Measurements from ENCODE around the gene CDC42BPB. TPM values are rescaled to one million over a fixed set of nuclear protein-coding genes. Genes with fewer than 3 reads are reported as not detected.

The CDC42BPB gene
- total RNA-seq, 2 experiments from 2014 or later, result 6.4 to 7.4 TPM

GRCh38 chr14:102923925-102924486 is 133.3 kb downstream of the CDC42BPB start:
- peaks cover 27% of the 10 kb centered on the region for H3K27me3 Mint-ChIP-seq
- ChIA-PET CTCF (interaction anchor here (1.1 to 1.2 kb wide), 2 partner anchors 8 to 229 kb away, joined by 4 read pairs; no protein-coding TSS in a partner anchor), POLR2A (no interaction called here)
- no peak overlapping the region for H3K4me3 Mint-ChIP-seq
- peaks cover 18% of the 10 kb centered on the region for H3K4me1 Mint-ChIP-seq (ENCODE audit: low read depth)
- no peak for DNase-seq
- no peaks in the 10 kb centered on the region for H3K9me3 Mint-ChIP-seq
- H3K36me3 Mint-ChIP-seq, result no peaks in the 10 kb centered on the region
- H3K27ac Mint-ChIP-seq, result no peak overlapping the region
- intact Hi-C loops (cut with micrococcal nuclease), result no loop called here

GRCh38 chr14:102923201-102923924 is 134.0 kb downstream of the CDC42BPB start:
- no peak for DNase-seq
- H3K27ac Mint-ChIP-seq, result no peak overlapping the region
- H3K36me3 Mint-ChIP-seq, result no peaks in the 10 kb centered on the region
- ChIA-PET CTCF (no interaction called here), POLR2A (no interaction called here)
- H3K9me3 Mint-ChIP-seq, result no peaks in the 10 kb centered on the region
- peaks cover 14% of the 10 kb centered on the region for H3K4me1 Mint-ChIP-seq (ENCODE audit: low read depth)
- intact Hi-C loops (cut with micrococcal nuclease), result no loop called here
- peak overlapping the region; percentile 46 for H3K4me3 Mint-ChIP-seq
- peaks cover 24% of the 10 kb centered on the region for H3K27me3 Mint-ChIP-seq

DNA sequence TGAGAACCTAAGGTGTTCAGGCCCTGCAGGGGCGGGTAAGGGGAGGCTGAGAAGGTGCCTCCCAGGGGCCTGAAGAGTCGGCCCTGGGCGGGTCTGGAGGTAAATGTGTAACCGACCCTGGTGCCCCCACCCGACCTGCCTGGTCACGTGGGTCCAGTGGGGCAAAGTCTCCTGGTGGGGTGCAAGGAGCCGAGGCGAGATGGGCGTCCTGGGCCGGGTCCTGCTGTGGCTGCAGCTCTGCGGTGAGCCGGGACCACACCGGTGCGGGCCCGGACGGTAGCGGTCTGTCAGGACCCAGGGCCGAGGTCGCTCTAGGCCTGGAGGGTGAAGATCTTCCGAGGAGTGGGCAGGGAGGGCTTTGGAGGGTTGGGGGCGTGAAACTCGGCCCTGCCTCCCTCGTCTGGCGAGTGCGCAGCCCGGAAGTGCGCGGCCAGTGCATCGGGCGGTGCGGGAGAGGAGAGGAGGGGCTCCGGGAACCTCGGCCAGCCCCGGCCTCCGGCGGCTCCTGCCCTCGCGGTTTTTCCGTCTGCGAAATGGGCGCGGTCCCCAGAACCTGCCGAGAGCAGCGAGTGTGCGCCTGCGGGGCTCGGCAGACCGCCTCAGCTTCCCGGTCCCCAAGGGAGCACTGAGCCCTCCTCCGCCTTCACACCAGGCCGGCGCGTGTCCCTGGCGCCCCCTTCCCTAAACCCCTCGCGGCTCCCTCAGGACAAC is 134.7 kb downstream of the CDC42BPB start, which contains the start of gene AMN:
Gene AMN, plus strand, starts transcription at position 174 of the 711 bp plus-strand sequence. Its CDS starts 26 bp downstream, at position 200.
- no peaks in the 10 kb centered on the region for H3K9me3 Mint-ChIP-seq
- intact Hi-C loops (cut with micrococcal nuclease), result no loop called here
- CTCF ChIA-PET, result no interaction called here
- H3K4me1 Mint-ChIP-seq (ENCODE audit: low read depth), result peaks cover 11% of the 10 kb centered on the region
- H3K27ac Mint-ChIP-seq, result no peak within 1 kb of the TSS
- H3K36me3 Mint-ChIP-seq, result no peaks in the 10 kb centered on the region
- DNase-seq, result peak; percentile 42
- H3K27me3 Mint-ChIP-seq, result peaks cover 24% of the 10 kb centered on the region
- POLR2A ChIA-PET, result no interaction called here
- H3K4me3 Mint-ChIP-seq, result peak within 1 kb of the TSS; percentile 46

GRCh38 chr14:102920998-102921304 is 136.4 kb downstream of the CDC42BPB start:
- Mint-ChIP-seq H3K27ac (no peak overlapping the region), H3K4me1 (ENCODE audit: low read depth) (peaks cover 11% of the 10 kb centered on the region), H3K9me3 (no peaks in the 10 kb centered on the region), H3K27me3 (peaks cover 14% of the 10 kb centered on the region), H3K36me3 (no peaks in the 10 kb centered on the region), H3K4me3 (no peak overlapping the region)
- ChIA-PET CTCF (no interaction called here), POLR2A (no interaction called here)
- DNase-seq, result no peak
- intact Hi-C loops (cut with micrococcal nuclease), result no loop called here

GRCh38 chr14:102920273-102920997 is 136.9 kb downstream of the CDC42BPB start:
- intact Hi-C loops (cut with micrococcal nuclease), result no loop called here
- Mint-ChIP-seq H3K36me3 (no peaks in the 10 kb centered on the region), H3K4me3 (no peak overlapping the region), H3K27me3 (peaks cover 10% of the 10 kb centered on the region), H3K4me1 (ENCODE audit: low read depth) (peaks cover 11% of the 10 kb centered on the region), H3K27ac (no peak overlapping the region), H3K9me3 (no peaks in the 10 kb centered on the region)
- DNase-seq, result no peak
- ChIA-PET CTCF (no interaction called here), POLR2A (no interaction called here)

DNA sequence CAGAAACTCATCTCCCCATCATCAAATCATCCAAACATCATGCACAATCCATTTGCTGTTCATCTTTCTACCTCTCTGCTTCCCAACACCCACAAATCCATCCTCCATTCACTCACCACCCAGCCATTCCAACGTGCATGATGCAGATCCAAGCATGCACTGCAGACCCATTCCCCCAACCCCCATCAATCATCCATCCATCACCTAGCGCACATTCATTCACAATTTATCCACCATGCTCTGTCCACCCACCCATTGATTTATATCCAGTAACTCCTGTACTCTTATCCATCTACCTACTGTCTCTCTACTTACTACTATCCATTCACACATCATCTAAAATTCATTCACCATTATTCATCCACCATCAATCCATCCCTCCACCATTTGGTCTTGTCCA is 138.9 kb downstream of the CDC42BPB start:
- no peak overlapping the region for H3K4me3 Mint-ChIP-seq
- no peak for DNase-seq
- peaks cover 4% of the 10 kb centered on the region for H3K4me1 Mint-ChIP-seq (ENCODE audit: low read depth)
- H3K36me3 Mint-ChIP-seq, result no peaks in the 10 kb centered on the region
- intact Hi-C loops (cut with micrococcal nuclease), result loop anchor here (1.0 to 2.0 kb wide), 2 partner anchors 144 to 224 kb away; no protein-coding TSS in a partner anchor
- POLR2A ChIA-PET, result no interaction called here
- no peaks in the 10 kb centered on the region for H3K9me3 Mint-ChIP-seq
- CTCF ChIA-PET, result interaction anchor here (1.0 to 4.5 kb wide), 3 partner anchors 144 to 229 kb away, joined by 3 to 49 read pairs (median 5); no protein-coding TSS in a partner anchor
- no peak overlapping the region for H3K27ac Mint-ChIP-seq
- H3K27me3 Mint-ChIP-seq, result peaks cover 4% of the 10 kb centered on the region

GRCh38 chr14:102917469-102918211 is 139.7 kb downstream of the CDC42BPB start:
- ChIA-PET CTCF (interaction anchor here (0.8 to 4.5 kb wide), 4 partner anchors 11 to 228 kb away, joined by 3 to 49 read pairs (median 4); no protein-coding TSS in a partner anchor), POLR2A (no interaction called here)
- peaks cover 1% of the 10 kb centered on the region for H3K27me3 Mint-ChIP-seq
- no peak overlapping the region for H3K4me3 Mint-ChIP-seq
- DNase-seq, result peak; percentile 76
- no peaks in the 10 kb centered on the region for H3K36me3 Mint-ChIP-seq
- H3K4me1 Mint-ChIP-seq (ENCODE audit: low read depth), result no peaks in the 10 kb centered on the region
- intact Hi-C loops (cut with micrococcal nuclease), result loop anchor here (1.0 to 2.0 kb wide), 2 partner anchors 143 to 223 kb away; no protein-coding TSS in a partner anchor
- no peaks in the 10 kb centered on the region for H3K9me3 Mint-ChIP-seq
- H3K27ac Mint-ChIP-seq, result no peak overlapping the region

DNA sequence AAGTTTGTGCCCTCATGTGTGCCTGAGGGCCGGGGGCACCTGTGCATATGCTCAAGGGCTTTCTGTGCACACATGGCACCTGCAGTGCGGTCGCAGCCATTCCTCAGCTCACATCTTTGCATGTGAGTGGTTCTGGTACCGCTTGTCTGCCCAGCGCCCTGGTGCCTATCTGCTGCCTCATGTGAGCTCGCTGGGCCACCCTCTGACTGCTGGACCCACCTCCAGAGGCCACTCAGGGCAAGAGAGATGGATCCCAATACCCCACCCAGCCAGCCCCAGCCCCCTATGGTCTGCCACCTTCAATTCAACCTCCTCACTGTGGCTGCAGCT is 140.3 kb downstream of the CDC42BPB start:
- Mint-ChIP-seq H3K9me3 (no peaks in the 10 kb centered on the region), H3K4me3 (no peak overlapping the region), H3K36me3 (no peaks in the 10 kb centered on the region), H3K27ac (no peak overlapping the region), H3K27me3 (no peaks in the 10 kb centered on the region), H3K4me1 (ENCODE audit: low read depth) (no peaks in the 10 kb centered on the region)
- POLR2A ChIA-PET, result no interaction called here
- intact Hi-C loops (cut with micrococcal nuclease), result no loop called here
- no peak for DNase-seq
- CTCF ChIA-PET, result interaction anchor here (4.5 kb wide), 1 partner anchor 222 kb away, joined by 49 read pairs; no protein-coding TSS in a partner anchor

GRCh38 chr14:102916347-102917055 is 140.8 kb downstream of the CDC42BPB start:
- Mint-ChIP-seq H3K27me3 (no peaks in the 10 kb centered on the region), H3K4me1 (ENCODE audit: low read depth) (no peaks in the 10 kb centered on the region), H3K9me3 (no peaks in the 10 kb centered on the region), H3K36me3 (no peaks in the 10 kb centered on the region), H3K27ac (no peak overlapping the region), H3K4me3 (no peak overlapping the region)
- intact Hi-C loops (cut with micrococcal nuclease), result no loop called here
- ChIA-PET CTCF (interaction anchor here (1.5 to 4.5 kb wide), 2 partner anchors 8 to 222 kb away, joined by 4 to 49 read pairs; no protein-coding TSS in a partner anchor), POLR2A (no interaction called here)
- DNase-seq, result no peak

DNA sequence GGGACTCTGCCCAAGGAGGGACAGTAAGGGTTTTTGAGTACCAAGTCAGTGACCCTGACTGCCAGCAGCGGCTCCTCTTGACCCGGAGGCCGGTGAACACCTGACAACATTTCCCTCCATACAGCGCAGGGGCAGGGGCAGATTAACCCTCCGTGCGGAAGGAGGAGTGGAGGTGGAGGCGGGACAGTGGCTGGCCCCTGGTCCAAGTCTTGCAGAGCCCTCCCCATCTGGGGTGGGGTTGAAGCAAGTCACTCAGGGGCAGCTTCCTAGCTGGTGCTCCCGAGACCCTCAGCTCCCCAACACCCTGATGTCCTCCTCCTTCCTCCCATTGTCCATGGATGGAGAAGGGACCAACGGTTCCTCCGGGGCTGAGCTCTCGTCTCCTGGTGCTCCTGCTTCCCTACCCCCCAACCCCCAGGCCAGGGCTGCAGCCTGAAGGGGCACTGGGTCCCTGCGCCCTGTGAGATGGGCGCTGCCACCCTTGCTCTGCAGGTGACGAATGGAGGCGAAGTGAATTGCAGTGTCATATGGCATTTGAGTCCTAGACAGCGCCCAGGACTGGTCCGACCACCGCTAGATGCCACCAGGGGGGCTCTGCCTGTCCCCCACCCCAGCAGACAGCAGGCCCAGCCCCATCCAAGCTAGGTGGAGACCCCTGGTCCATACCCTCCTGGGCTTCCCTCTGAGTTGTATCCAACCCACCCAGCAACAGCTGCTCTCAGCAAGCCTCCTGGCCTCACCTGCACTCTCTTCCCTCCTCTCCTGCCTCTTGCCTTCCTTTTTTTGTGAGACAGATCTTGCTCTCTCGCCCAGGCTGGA is 141.8 kb downstream of the CDC42BPB start:
- no peaks in the 10 kb centered on the region for H3K4me1 Mint-ChIP-seq (ENCODE audit: low read depth)
- no peak for DNase-seq
- ChIA-PET CTCF (interaction anchor here (1.5 to 4.5 kb wide), 2 partner anchors 9 to 221 kb away, joined by 4 to 49 read pairs; no protein-coding TSS in a partner anchor), POLR2A (no interaction called here)
- no peaks in the 10 kb centered on the region for H3K9me3 Mint-ChIP-seq
- intact Hi-C loops (cut with micrococcal nuclease), result no loop called here
- H3K36me3 Mint-ChIP-seq, result no peaks in the 10 kb centered on the region
- H3K27me3 Mint-ChIP-seq, result no peaks in the 10 kb centered on the region
- H3K27ac Mint-ChIP-seq, result no peak overlapping the region
- no peak overlapping the region for H3K4me3 Mint-ChIP-seq

All from activated CD4-positive, alpha-beta memory T cell treated with anti-CD3 and anti-CD28 coated beads for 36 hours (primary cell).